GM12878 (cell line): ENCODE data around the gene MAGI2. TPM values are rescaled to one million over a fixed set of nuclear protein-coding genes. Genes with fewer than 3 reads are reported as not detected.

Source experiments
- ATAC-seq: fragments of 200-7000 bp; cut with Tn5 transposase; 3 replicates; pipeline ENCODE4 v1.9.1; 2020; ENCODE audit warnings: mild to moderate bottlenecking, moderate library complexity
- BruUV-seq: library from RNA; stranded (reverse); fragments of 400-500 nt; replicated peaks from 2 replicates; lab custom pipeline; 2021; lab: Mats Ljungman, UMichigan
- CTCF ChIA-PET: fragments of 300-600 bp; sonication (Branson Sonifier 250); formaldehyde crosslinking; extraction: SDS; loops from one replicate; lab custom pipeline; 2021; ENCODE audit warnings: inconsistent platforms; lab: Yijun Ruan, JAX
- POLR2A ChIA-PET: fragments of 350-600 bp; formaldehyde crosslinking; extraction: SDS; loops from one replicate; lab custom pipeline; 2021; ENCODE audit warnings: inconsistent platforms; lab: Charles Lee
- RAD21 ChIA-PET: fragments of 300-600 bp; sonication (Branson Sonifier 250); formaldehyde crosslinking; loops from one replicate; lab custom pipeline; 2023; ENCODE audit warnings: antibody characterized with exemption; ENCODE audit not compliant: unreplicated experiment; lab: Charles Lee
- SMC1A ChIA-PET: fragments of 300-600 bp; sonication (Branson Sonifier 250); formaldehyde crosslinking; loops from one replicate; lab custom pipeline; 2023; ENCODE audit not compliant: unreplicated experiment, uncharacterized antibody; lab: Charles Lee
- DNase-seq: peaks from one replicate; pipeline ENCODE4 v3.0.0-alpha.2; 2011; ENCODE audit warnings: low read depth, low spot score
- FAIRE-seq: peaks from 3 replicates; lab custom pipeline; 2011; peaks lifted over from hg19 to GRCh38; lab: Jason Lieb, UNC
- H2AFZ ChIP-seq: 2 replicates; pipeline ENCODE4 v1.6.0; 2011; ENCODE audit warnings: low read depth, low read length, control low read depth; ENCODE audit not compliant: control insufficient read depth
- H3K27ac ChIP-seq: 2 replicates; pipeline ENCODE4 v1.5.1; 2011; ENCODE audit warnings: control low read depth; ENCODE audit not compliant: control insufficient read depth, insufficient read depth
- H3K27me3 ChIP-seq, 2 experiments: replicated peaks in 1 of 2; 2 replicates each; pipeline versions ENCODE4 v1.6.0 to v1.6.1; 2011; ENCODE audit warnings: low read length in 1 of 2; ENCODE audit not compliant: control insufficient read depth in 2 of 2, insufficient read depth in 2 of 2
- H3K36me3 ChIP-seq, 2 experiments: 2 replicates each; pipeline ENCODE4 v1.5.1; 2011; ENCODE audit warnings: low read length in 1 of 2; ENCODE audit not compliant: control insufficient read depth in 2 of 2, insufficient read depth in 2 of 2
- H3K4me1 ChIP-seq: 2 replicates; pipeline ENCODE4 v1.6.1; 2011; ENCODE audit warnings: mild to moderate bottlenecking, low read length, moderate library complexity, mixed read lengths; ENCODE audit not compliant: control insufficient read depth, insufficient read depth
- H3K4me2 ChIP-seq: 2 replicates; pipeline ENCODE4 v1.6.0; 2011; ENCODE audit warnings: control low read depth; ENCODE audit not compliant: control insufficient read depth, insufficient read depth
- H3K4me3 ChIP-seq: fragments of 200-600 bp; sonication (generic); 2 replicates; pipeline ENCODE4 v1.5.1; 2016
- H3K79me2 ChIP-seq: 2 replicates; pipeline ENCODE4 v1.6.0; 2011; ENCODE audit warnings: low read length; ENCODE audit not compliant: control insufficient read depth, insufficient read depth
- H3K9ac ChIP-seq: 2 replicates; pipeline ENCODE4 v1.8.0; 2011; ENCODE audit warnings: low read length, control low read depth, mixed read lengths; ENCODE audit not compliant: control insufficient read depth, insufficient read depth
- H3K9me3 ChIP-seq: replicated peaks from 3 replicates; pipeline ENCODE4 v1.5.1; 2011; ENCODE audit warnings: mild to moderate bottlenecking, low read length; ENCODE audit not compliant: control insufficient read depth, insufficient read depth
- H4K20me1 ChIP-seq: 2 replicates; pipeline ENCODE4 v1.6.0; 2011; ENCODE audit not compliant: control insufficient read depth, insufficient read depth
- BRCA1 ChIP-seq: IDR thresholded peaks from 2 replicates; pipeline ENCODE4 v1.6.1; 2011; ENCODE audit warnings: low read depth, low read length, improper control_type of control experiment
- CHD1 ChIP-seq: IDR thresholded peaks from 2 replicates; pipeline ENCODE4 v1.6.1; 2012; ENCODE audit warnings: low read depth, low read length, improper control_type of control experiment
- DPF2 ChIP-seq: fragments of 450-650 bp; IDR thresholded peaks from 2 replicates; pipeline ENCODE4 v1.6.1; 2017; ENCODE audit warnings: mild to moderate bottlenecking
- FOS ChIP-seq: IDR thresholded peaks from 3 replicates; pipeline ENCODE4 v1.6.1; 2011; ENCODE audit warnings: borderline replicate concordance; ENCODE audit not compliant: insufficient read length; ENCODE audit errors: extremely low read depth
- NBN ChIP-seq: fragments of 450-650 bp; IDR thresholded peaks from 2 replicates; pipeline ENCODE4 v1.6.1; 2016
- PML ChIP-seq: IDR thresholded peaks from 2 replicates; pipeline ENCODE4 v1.6.1; 2012; ENCODE audit warnings: low read length, inconsistent platforms
- POLR2AphosphoS2 ChIP-seq: IDR thresholded peaks from 2 replicates; pipeline ENCODE4 v1.6.1; 2011; ENCODE audit warnings: low read depth, mild to moderate bottlenecking, low read length, improper control_type of control experiment, moderate library complexity
- SIN3A ChIP-seq: IDR thresholded peaks from 2 replicates; pipeline ENCODE4 v1.6.1; 2012; ENCODE audit warnings: low read depth, low read length, improper control_type of control experiment
- SMARCA5 ChIP-seq: fragments of 450-650 bp; IDR thresholded peaks from 2 replicates; pipeline ENCODE4 v1.6.1; 2017; ENCODE audit warnings: mild to moderate bottlenecking
- STAT3 ChIP-seq: IDR thresholded peaks from 2 replicates; pipeline ENCODE4 v1.6.1; 2011; ENCODE audit warnings: low read depth, low read length, improper control_type of control experiment
- ZNF384 ChIP-seq: IDR thresholded peaks from 2 replicates; pipeline ENCODE4 v1.6.1; 2012; ENCODE audit warnings: low read depth, mild to moderate bottlenecking, low read length, improper control_type of control experiment, borderline replicate concordance
- WGBS: methylation state at CpG from one replicate; pipeline ENCODE4 v1.1.6; 2016; ENCODE audit warnings: low lambda C conversion rate; ENCODE audit not compliant: insufficient replicate concordance, insufficient coverage; ENCODE audit errors: missing lambda C conversion rate; 5-methylcytosine and 5-hydroxymethylcytosine counted together
- in situ Hi-C: fragments of 300-500 bp; cut with MboI; formaldehyde crosslinking; loops from 9 replicates; pipeline ENCODE4 v1.14.3; 2018; ENCODE audit warnings: mixed read lengths
- intact Hi-C: fragments of 100-400 bp; cut with micrococcal nuclease; formaldehyde crosslinking; loops from one replicate; pipeline ENCODE4 v1.14.2; 2022; ENCODE audit not compliant: unreplicated experiment
- polyA plus RNA-seq, 11 experiments: library from polyadenylated mRNA; depleted of rRNA in 4 of 11; unstranded in 6 of 11; stranded (reverse) in 5 of 11; fragments of >200 nt; fragmentation: Nextera tagmentation in 4 of 11; fragmentation: Illumina TruSeq in 1 of 11; extraction: Ambion mirVana in 4 of 11; extraction: Trizol in 1 of 11; gene quantifications; 1 replicate in 1 of 11; 2 replicates in 10 of 11; pipeline versions ENCODE4 v1.2.1 to v1.2.3, GENCODE V29; 2011 to 2016; ENCODE audit warnings: inconsistent platforms in 2 of 11, missing spikeins in 2 of 11, low read depth in 1 of 11
- total RNA-seq, 4 experiments: library from RNA; depleted of rRNA in 3 of 4; stranded (reverse); fragments of >200 nt in 3 of 4; fragmentation: Illumina TruSeq in 1 of 4; extraction: Trizol in 1 of 4; gene quantifications; 2 replicates each; pipeline versions ENCODE4 v1.2.1 to v1.2.3, GENCODE V29; 2013 to 2021
- TF ChIP-seq, protein P1 (sequence below): fragments of 450-650 bp; IDR thresholded peaks from 2 replicates; pipeline ENCODE4 v1.6.1; 2017; ENCODE audit warnings: mild to moderate bottlenecking, low read depth, inconsistent platforms; ENCODE audit not compliant: poor library complexity, severe bottlenecking
- TF ChIP-seq, protein P2 (sequence below): fragments of 450-650 bp; formaldehyde crosslinking; IDR thresholded peaks from 2 replicates; pipeline ENCODE4 v1.5.0; 2022; ENCODE audit warnings: mild to moderate bottlenecking, missing genetic modification characterization
- TF ChIP-seq, protein P3 (sequence below): fragments of 450-650 bp; IDR thresholded peaks from 2 replicates; pipeline ENCODE4 v1.6.1; 2014; ENCODE audit warnings: mild to moderate bottlenecking

MAGI2 gene
- total and polyA plus RNA-seq, 10 of the 15 experiments (the other 5 are each of a cell fraction or from before 2014, with no cell fraction given), result 0.01 to 0.31 (median 0.05) TPM; not detected in 2

DNA sequence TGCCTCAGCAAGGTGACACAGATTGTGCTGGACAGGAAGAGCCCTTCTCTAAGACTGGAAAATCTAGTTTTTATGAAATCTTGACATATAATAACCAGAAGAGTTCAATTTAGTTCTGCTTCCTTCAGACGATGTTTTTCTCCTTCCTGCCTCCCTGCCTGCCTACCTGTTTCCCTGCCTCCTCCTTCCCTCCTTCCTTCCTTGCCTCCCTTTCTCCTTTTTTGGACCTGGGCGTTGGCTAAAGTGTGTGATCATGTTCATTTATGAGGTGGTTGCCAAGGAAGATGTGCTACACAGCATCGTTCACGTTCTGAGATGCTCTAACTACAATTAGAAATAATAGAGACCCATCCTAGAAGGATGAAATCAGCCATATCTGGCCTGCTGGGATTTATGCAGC is 1430.3 kb downstream of the MAGI2 start (continued):
- no peak for TF ChIP-seq POLR2AphosphoS2

DNA sequence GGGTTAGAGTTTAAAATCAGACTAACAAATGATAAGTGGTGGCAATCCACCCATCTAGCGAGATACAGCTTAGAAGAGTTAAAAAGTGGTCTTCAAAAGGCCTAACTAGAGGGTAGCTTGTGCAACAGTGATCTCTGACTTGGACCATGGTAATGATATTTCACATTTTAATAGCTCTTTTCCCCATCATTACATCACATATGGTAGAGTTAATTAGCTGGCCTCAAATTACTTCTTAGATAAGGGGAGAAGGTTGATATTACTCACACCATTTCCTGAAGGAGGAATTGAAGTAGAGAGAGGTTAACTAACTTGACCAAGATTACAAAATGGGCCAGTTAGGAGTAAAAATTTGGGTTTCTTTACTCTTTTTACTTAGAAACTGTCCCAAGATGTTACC is 1431.3 kb downstream of the MAGI2 start:
- intact Hi-C loops, result no loop called here
- TF ChIP-seq, protein P1, sequence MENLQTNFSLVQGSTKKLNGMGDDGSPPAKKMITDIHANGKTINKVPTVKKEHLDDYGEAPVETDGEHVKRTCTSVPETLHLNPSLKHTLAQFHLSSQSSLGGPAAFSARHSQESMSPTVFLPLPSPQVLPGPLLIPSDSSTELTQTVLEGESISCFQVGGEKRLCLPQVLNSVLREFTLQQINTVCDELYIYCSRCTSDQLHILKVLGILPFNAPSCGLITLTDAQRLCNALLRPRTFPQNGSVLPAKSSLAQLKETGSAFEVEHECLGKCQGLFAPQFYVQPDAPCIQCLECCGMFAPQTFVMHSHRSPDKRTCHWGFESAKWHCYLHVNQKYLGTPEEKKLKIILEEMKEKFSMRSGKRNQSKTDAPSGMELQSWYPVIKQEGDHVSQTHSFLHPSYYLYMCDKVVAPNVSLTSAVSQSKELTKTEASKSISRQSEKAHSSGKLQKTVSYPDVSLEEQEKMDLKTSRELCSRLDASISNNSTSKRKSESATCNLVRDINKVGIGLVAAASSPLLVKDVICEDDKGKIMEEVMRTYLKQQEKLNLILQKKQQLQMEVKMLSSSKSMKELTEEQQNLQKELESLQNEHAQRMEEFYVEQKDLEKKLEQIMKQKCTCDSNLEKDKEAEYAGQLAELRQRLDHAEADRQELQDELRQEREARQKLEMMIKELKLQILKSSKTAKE, result no peak
- TF ChIP-seq DPF2, result no peak
- TF ChIP-seq, protein P2, sequence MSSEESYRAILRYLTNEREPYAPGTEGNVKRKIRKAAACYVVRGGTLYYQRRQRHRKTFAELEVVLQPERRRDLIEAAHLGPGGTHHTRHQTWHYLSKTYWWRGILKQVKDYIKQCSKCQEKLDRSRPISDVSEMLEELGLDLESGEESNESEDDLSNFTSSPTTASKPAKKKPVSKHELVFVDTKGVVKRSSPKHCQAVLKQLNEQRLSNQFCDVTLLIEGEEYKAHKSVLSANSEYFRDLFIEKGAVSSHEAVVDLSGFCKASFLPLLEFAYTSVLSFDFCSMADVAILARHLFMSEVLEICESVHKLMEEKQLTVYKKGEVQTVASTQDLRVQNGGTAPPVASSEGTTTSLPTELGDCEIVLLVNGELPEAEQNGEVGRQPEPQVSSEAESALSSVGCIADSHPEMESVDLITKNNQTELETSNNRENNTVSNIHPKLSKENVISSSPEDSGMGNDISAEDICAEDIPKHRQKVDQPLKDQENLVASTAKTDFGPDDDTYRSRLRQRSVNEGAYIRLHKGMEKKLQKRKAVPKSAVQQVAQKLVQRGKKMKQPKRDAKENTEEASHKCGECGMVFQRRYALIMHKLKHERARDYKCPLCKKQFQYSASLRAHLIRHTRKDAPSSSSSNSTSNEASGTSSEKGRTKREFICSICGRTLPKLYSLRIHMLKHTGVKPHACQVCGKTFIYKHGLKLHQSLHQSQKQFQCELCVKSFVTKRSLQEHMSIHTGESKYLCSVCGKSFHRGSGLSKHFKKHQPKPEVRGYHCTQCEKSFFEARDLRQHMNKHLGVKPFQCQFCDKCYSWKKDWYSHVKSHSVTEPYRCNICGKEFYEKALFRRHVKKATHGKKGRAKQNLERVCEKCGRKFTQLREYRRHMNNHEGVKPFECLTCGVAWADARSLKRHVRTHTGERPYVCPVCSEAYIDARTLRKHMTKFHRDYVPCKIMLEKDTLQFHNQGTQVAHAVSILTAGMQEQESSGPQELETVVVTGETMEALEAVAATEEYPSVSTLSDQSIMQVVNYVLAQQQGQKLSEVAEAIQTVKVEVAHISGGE (CRISPR knock-in tag), result no peak
- no peak for TF ChIP-seq POLR2AphosphoS2
- TF ChIP-seq PML, result no peak
- no peak for TF ChIP-seq STAT3
- no peak for TF ChIP-seq FOS
- TF ChIP-seq, protein P3, sequence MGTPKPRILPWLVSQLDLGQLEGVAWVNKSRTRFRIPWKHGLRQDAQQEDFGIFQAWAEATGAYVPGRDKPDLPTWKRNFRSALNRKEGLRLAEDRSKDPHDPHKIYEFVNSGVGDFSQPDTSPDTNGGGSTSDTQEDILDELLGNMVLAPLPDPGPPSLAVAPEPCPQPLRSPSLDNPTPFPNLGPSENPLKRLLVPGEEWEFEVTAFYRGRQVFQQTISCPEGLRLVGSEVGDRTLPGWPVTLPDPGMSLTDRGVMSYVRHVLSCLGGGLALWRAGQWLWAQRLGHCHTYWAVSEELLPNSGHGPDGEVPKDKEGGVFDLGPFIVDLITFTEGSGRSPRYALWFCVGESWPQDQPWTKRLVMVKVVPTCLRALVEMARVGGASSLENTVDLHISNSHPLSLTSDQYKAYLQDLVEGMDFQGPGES, result no peak
- no peak for TF ChIP-seq CHD1
- TF ChIP-seq SIN3A, result no peak
- TF ChIP-seq ZNF384, result no peak
- no peak for TF ChIP-seq BRCA1
- TF ChIP-seq SMARCA5, result no peak
- no peak for TF ChIP-seq NBN
- DNase-seq, result no peak
- CTCF ChIA-PET, result interaction anchor here (0.9 to 6.6 kb wide), 2 partner anchors 20 to 25 kb away, joined by 3 to 56 read pairs; no protein-coding TSS in a partner anchor
- SMC1A ChIA-PET, result interaction anchor here (1.2 kb wide), 1 partner anchor 24 kb away, joined by 4 read pairs; no protein-coding TSS in a partner anchor
- no peak overlapping the region for H2AFZ ChIP-seq
- POLR2A ChIA-PET, result interaction anchor here (0.7 kb wide), 1 partner anchor 12 kb away, joined by 3 read pairs; no protein-coding TSS in a partner anchor
- H3K9ac ChIP-seq, result no peak overlapping the region
- no peak for FAIRE-seq
- H3K27me3 ChIP-seq, result peaks cover 3 to 10% of the 10 kb centered on the region in 2 experiments; a peak in 3 of 4 replicates
- H3K27ac ChIP-seq, result no peak overlapping the region
- no peaks in the 10 kb centered on the region for H4K20me1 ChIP-seq
- no TSS peak for BruUV-seq
- in situ Hi-C loops, result no loop called here
- no peak overlapping the region for H3K4me2 ChIP-seq
- no peaks in the 10 kb centered on the region for H3K79me2 ChIP-seq
- RAD21 ChIA-PET, result no interaction called here
- no peaks in the 10 kb centered on the region for H3K36me3 ChIP-seq
- H3K9me3 ChIP-seq, result no peaks in the 10 kb centered on the region
- no peak for ATAC-seq
- 41% methylated on average over 1 of the region's 1 CpG for WGBS
- no peak overlapping the region for H3K4me3 ChIP-seq
- H3K4me1 ChIP-seq, result no peaks in the 10 kb centered on the region; the same call in 1 of the 2 replicates
